Retinal pigment epithelial cell (primary cell): Measurements from ENCODE around the gene MCM8.

Source experiments
- DNase-seq: peaks from one replicate; pipeline ENCODE4 v3.0.0-alpha.2; 2010; ENCODE audit warnings: low read depth
- H3K4me3 ChIP-seq: 2 replicates; pipeline ENCODE4 v1.5.1; 2011; ENCODE audit warnings: mild to moderate bottlenecking, low read length, control low read depth, moderate library complexity
- CTCF ChIP-seq: conservative IDR thresholded peaks from 2 replicates; pipeline ENCODE4 v1.5.1; 2011; ENCODE audit warnings: low read depth, low read length, control low read depth, inconsistent platforms

MCM8 gene

GRCh38 chr20:6045566-6045965 lies 95.1 kb downstream of the MCM8 start:
- no peak for TF ChIP-seq CTCF
- no peak for DNase-seq
- H3K4me3 ChIP-seq, result no peak overlapping the region

- no peak for TF ChIP-seq CTCF
- no peak overlapping the region for H3K4me3 ChIP-seq
- DNase-seq, result no peak
Measured at GRCh38 chr20:6046432-6046831, 96.0 kb downstream of the MCM8 start.

- no peak overlapping the region for H3K4me3 ChIP-seq
- TF ChIP-seq CTCF, result no peak
- no peak for DNase-seq
Measured at GRCh38 chr20:6048391-6048790, 97.9 kb downstream of the MCM8 start.
